K562 (cell line): Measurements from ENCODE around the gene GTPBP1. TPM values are rescaled to one million over a fixed set of nuclear protein-coding genes. Genes with fewer than 3 reads are reported as not detected.

Source experiments
- ATAC-seq: fragments of 200-7000 bp; cut with Tn5 transposase; 3 replicates; pipeline ENCODE4 v1.9.1; 2020; ENCODE audit warnings: moderate library complexity
- BruUV-seq: library from RNA; stranded (reverse); fragments of 400-500 nt; replicated peaks from 2 replicates; lab custom pipeline; 2021; lab: Mats Ljungman, UMichigan
- CTCF ChIA-PET: fragments of 300-600 bp; formaldehyde crosslinking; extraction: SDS; loops from one replicate; lab custom pipeline; 2021; ENCODE audit warnings: low intra/inter-chr PET ratio; lab: Yijun Ruan, JAX
- POLR2A ChIA-PET: fragments of 300-600, 350-650 bp; sonication (Branson Sonifier 250); formaldehyde crosslinking; extraction: SDS; loops from one replicate; lab custom pipeline; 2021; ENCODE audit warnings: antibody characterized with exemption, inconsistent platforms; lab: Yijun Ruan, JAX
- DNase-seq, 4 experiments: peaks; one replicate each; pipeline versions ENCODE4 v3.0.0 to v3.0.0-alpha.2; 2011 to 2018; ENCODE audit warnings: low spot score in 3 of 4, mixed read lengths in 3 of 4; ENCODE audit errors: extremely low read depth in 1 of 4
- FAIRE-seq: peaks from 2 replicates; lab custom pipeline; 2011; peaks lifted over from hg19 to GRCh38; lab: Jason Lieb, UNC
- H2AFZ ChIP-seq: 2 replicates; pipeline ENCODE4 v1.6.0; 2011; ENCODE audit warnings: low read depth, low read length, control low read depth, inconsistent platforms
- H3K27ac ChIP-seq: fragments of 200-600 bp; 3 replicates; pipeline ENCODE4 v1.8.0; 2011; ENCODE audit warnings: low read depth, mild to moderate bottlenecking, control low read depth, inconsistent platforms, low read length, moderate library complexity, mixed read lengths; ENCODE audit errors: extremely low read depth
- H3K27me3 ChIP-seq, 2 experiments: fragments of 300-600 bp in 1 of 2; 2 replicates in 1 of 2; 3 replicates in 1 of 2; pipeline versions ENCODE4 v1.6.0 to v1.8.0; 2011; ENCODE audit warnings: inconsistent platforms in 2 of 2, low read length in 2 of 2, mild to moderate bottlenecking in 1 of 2, mixed read lengths in 1 of 2, moderate library complexity in 1 of 2; ENCODE audit not compliant: control insufficient read depth in 2 of 2, insufficient read depth in 2 of 2
- H3K36me3 ChIP-seq: fragments of 300-600 bp; 3 replicates; pipeline ENCODE4 v1.8.0; 2011; ENCODE audit warnings: mild to moderate bottlenecking, low read length, inconsistent platforms; ENCODE audit not compliant: control insufficient read depth, insufficient read depth
- H3K4me1 ChIP-seq, 2 experiments: fragments of 200-600 bp in 1 of 2; replicated peaks in 1 of 2; 2 replicates in 1 of 2; 3 replicates in 1 of 2; pipeline versions ENCODE4 v1.5.1 to v1.8.0; 2011; ENCODE audit warnings: inconsistent platforms in 2 of 2, low read length in 2 of 2, mild to moderate bottlenecking in 1 of 2, mixed read lengths in 1 of 2, moderate library complexity in 1 of 2; ENCODE audit not compliant: control insufficient read depth in 2 of 2, insufficient read depth in 2 of 2
- H3K4me2 ChIP-seq: 2 replicates; pipeline ENCODE4 v1.6.1; 2011; ENCODE audit warnings: low read length, control low read depth, inconsistent platforms, mixed read lengths; ENCODE audit not compliant: insufficient read depth
- H3K4me3 ChIP-seq: fragments of 200-600 bp; sonication (generic), shearing (Covaris generic); 2 replicates; pipeline ENCODE4 v1.5.1; 2016; ENCODE audit warnings: control low read depth, inconsistent platforms
- H3K79me2 ChIP-seq: fragments of 200-600 bp; 3 replicates; pipeline ENCODE4 v1.8.0; 2011; ENCODE audit warnings: low read length, inconsistent platforms; ENCODE audit not compliant: control insufficient read depth, insufficient read depth
- H3K9ac ChIP-seq, 2 experiments: 2 replicates each; pipeline versions ENCODE4 v1.6.0 to v1.6.1; 2011; ENCODE audit warnings: low read depth in 2 of 2, low read length in 2 of 2, control low read depth in 1 of 2, inconsistent platforms in 1 of 2, mild to moderate bottlenecking in 1 of 2, mixed read lengths in 1 of 2; ENCODE audit not compliant: insufficient read depth in 1 of 2
- H3K9me1 ChIP-seq: one replicate; pipeline ENCODE4 v1.6.0; 2011; ENCODE audit warnings: inconsistent platforms, mild to moderate bottlenecking, low read length, moderate library complexity; ENCODE audit not compliant: control insufficient read depth, insufficient read depth
- H3K9me3 ChIP-seq: replicated peaks from 2 replicates; pipeline ENCODE4 v1.5.1; 2011; ENCODE audit warnings: low read depth, low read length, inconsistent platforms; ENCODE audit not compliant: control insufficient read depth, insufficient read depth
- H4K20me1 ChIP-seq: replicated peaks from 2 replicates; pipeline ENCODE4 v1.6.1; 2011; ENCODE audit warnings: low read length, inconsistent platforms, mixed read lengths; ENCODE audit not compliant: control insufficient read depth, insufficient read depth
- ARID1B ChIP-seq: fragments of 450-650 bp; IDR thresholded peaks from 2 replicates; pipeline ENCODE4 v1.6.1; 2016; ENCODE audit warnings: antibody characterized with exemption, mild to moderate bottlenecking, inconsistent platforms
- CREB1 ChIP-seq, 2 experiments: sonication (generic) in 1 of 2; formaldehyde crosslinking in 1 of 2; IDR thresholded peaks; 2 replicates each; pipeline versions ENCODE4 v1.6.1 to v1.8.0; 2012 to 2022; ENCODE audit warnings: inconsistent platforms in 1 of 2, mild to moderate bottlenecking in 1 of 2, missing genetic modification reagents in 1 of 2, moderate library complexity in 1 of 2
- CTCF ChIP-seq, 3 experiments: IDR thresholded peaks in 2 of 3; conservative IDR thresholded peaks in 1 of 3; 2 replicates each; pipeline ENCODE4 v1.5.1; 2011 to 2012; ENCODE audit warnings: low read length in 3 of 3, mild to moderate bottlenecking in 3 of 3, control low read depth in 2 of 3, improper control_type of control experiment in 1 of 3, inconsistent platforms in 1 of 3, low read depth in 1 of 3, mixed read lengths in 1 of 3, moderate library complexity in 1 of 3; ENCODE audit not compliant: insufficient read depth in 2 of 3
- IRF2 ChIP-seq: sonication (generic); formaldehyde crosslinking; IDR thresholded peaks from 2 replicates; pipeline ENCODE4 v1.8.1; 2022; ENCODE audit warnings: mild to moderate bottlenecking, missing genetic modification reagents
- JUND ChIP-seq, 2 experiments: IDR thresholded peaks; 2 replicates in 1 of 2; 3 replicates in 1 of 2; pipeline ENCODE4 v1.6.1; 2011; ENCODE audit warnings: borderline replicate concordance in 2 of 2, low read depth in 2 of 2, low read length in 2 of 2, improper control_type of control experiment in 1 of 2, missing biosample characterization in 1 of 2, missing genetic modification characterization in 1 of 2, missing genetic modification reagents in 1 of 2
- MCM5 ChIP-seq: fragments of 450-650 bp; IDR thresholded peaks from 2 replicates; pipeline ENCODE4 v1.6.1; 2016; ENCODE audit warnings: low read depth
- NR2C2 ChIP-seq, 2 experiments: fragments of 200-800 bp in 1 of 2; sonication (Bioruptor generic) in 1 of 2; sonication (generic) in 1 of 2; formaldehyde crosslinking in 1 of 2; IDR thresholded peaks; 2 replicates each; pipeline versions ENCODE4 v1.6.1 to v1.8.0; 2016 to 2022; ENCODE audit warnings: mild to moderate bottlenecking in 1 of 2, missing compliant biosample characterization in 1 of 2, missing genetic modification characterization in 1 of 2, missing genetic modification reagents in 1 of 2
- PURB ChIP-seq: sonication (generic); formaldehyde crosslinking; IDR thresholded peaks from 2 replicates; pipeline ENCODE4 v1.9.0; 2021; ENCODE audit warnings: low read depth, mild to moderate bottlenecking, missing genetic modification reagents
- RFX1 ChIP-seq: fragments of 450-650 bp; IDR thresholded peaks from 2 replicates; pipeline ENCODE4 v1.6.1; 2016; ENCODE audit warnings: mild to moderate bottlenecking, moderate library complexity
- SMAD4 ChIP-seq: fragments of 250-450 bp; sonication (Bioruptor Pico); conservative IDR thresholded peaks from 2 replicates; pipeline ENCODE4 v1.8.0; 2021; ENCODE audit warnings: inconsistent platforms, mild to moderate bottlenecking, moderate library complexity
- TFAP4 ChIP-seq: sonication (generic); formaldehyde crosslinking; IDR thresholded peaks from 2 replicates; pipeline ENCODE4 v1.8.0; 2022; ENCODE audit warnings: missing genetic modification reagents, mild to moderate bottlenecking, moderate library complexity, borderline replicate concordance
- WGBS: fragments of 100-300 bp; shearing (Covaris generic); methylation state at CpG from one replicate; pipeline ENCODE4 v1.1.6; 2016; ENCODE audit warnings: low coverage, mixed read lengths; ENCODE audit not compliant: insufficient coverage; ENCODE audit errors: missing lambda C conversion rate; 5-methylcytosine and 5-hydroxymethylcytosine counted together
- in situ Hi-C: fragments of 300-500 bp; cut with MboI; formaldehyde crosslinking; loops from 4 replicates; pipeline ENCODE4 v1.15.0; 2018; ENCODE audit warnings: inconsistent platforms, mixed read lengths
- intact Hi-C: fragments of 100-400 bp; cut with micrococcal nuclease; formaldehyde crosslinking; loops from 2 replicates; pipeline ENCODE4 v1.14.2; 2022
- polyA plus RNA-seq, 8 experiments: library from polyadenylated mRNA; depleted of rRNA in 4 of 8; stranded (reverse) in 5 of 8; unstranded in 3 of 8; fragments of >200 nt; fragmentation: Nextera tagmentation in 2 of 8; fragmentation: Illumina TruSeq in 1 of 8; extraction: Ambion mirVana in 2 of 8; extraction: Trizol in 1 of 8; gene quantifications; 2 replicates each; pipeline versions ENCODE4 v1.2.1 to v1.2.3, GENCODE V29; 2011 to 2014; ENCODE audit warnings: inconsistent platforms in 1 of 8, missing spikeins in 1 of 8
- total RNA-seq, 7 experiments: library from RNA; depleted of rRNA in 6 of 7; stranded (reverse); fragments of >200 nt in 6 of 7; fragmentation: Illumina TruSeq in 2 of 7; extraction: Trizol in 2 of 7; gene quantifications; 2 replicates each; pipeline versions ENCODE4 v1.2.1 to v1.2.3, GENCODE V29; 2011 to 2021; ENCODE audit warnings: low replicate concordance in 1 of 7

Gene GTPBP1
- total and polyA plus RNA-seq, 9 of the 15 experiments (the other 6 are each of a cell fraction or from before 2014, with no cell fraction given), result 0.83 to 53.2 (median 23.3) TPM

GRCh38 chr22:38717244-38717643 lies 11.5 kb downstream of the GTPBP1 start:
- peaks cover 44% of the 10 kb centered on the region for H3K79me2 ChIP-seq
- no peak overlapping the region for H3K9ac ChIP-seq
- H3K9me3 ChIP-seq, result no peaks in the 10 kb centered on the region
- ChIA-PET POLR2A (interaction anchor here (1.5 kb wide), 1 partner anchor 10 kb away, joined by 8 read pairs; no protein-coding TSS in a partner anchor), CTCF (no interaction called here)
- peaks cover 65% of the 10 kb centered on the region; the same call in 2 of the 3 replicates for H3K36me3 ChIP-seq
- H3K4me3 ChIP-seq, result no peak overlapping the region
- H3K4me1 ChIP-seq, result peaks cover 33 to 42% of the 10 kb centered on the region in 2 experiments; a peak in 4 of 5 replicates
- peaks cover 43% of the 10 kb centered on the region for H4K20me1 ChIP-seq
- in situ Hi-C loops (no loop called here), intact Hi-C loops (no loop called here)
- no peak overlapping the region for H3K4me2 ChIP-seq
- no peaks in the 10 kb centered on the region for H3K27me3 ChIP-seq
- ATAC-seq, result no peak
- 85% methylated on average over 5 of the region's 6 CpGs for WGBS
- H2AFZ ChIP-seq, result no peak overlapping the region
- DNase-seq, result no peak
- no peak for FAIRE-seq
- H3K27ac ChIP-seq, result no peak overlapping the region
- no peak for TF ChIP-seq NR2C2 (CRISPR knock-in tag; IDR thresholded peaks at IDR 0.05)
- TF ChIP-seq NR2C2 (tag; IDR thresholded peaks at IDR 0.05), result no peak
- no peak for TF ChIP-seq SMAD4 (CRISPR knock-in tag)
- no peak for TF ChIP-seq MCM5
- H3K9me1 ChIP-seq, result peaks cover 3% of the 10 kb centered on the region
- no TSS peak for BruUV-seq

- intact Hi-C loops, result no loop called here
- WGBS, result 76% methylated on average over 6 of the region's 6 CpGs
- Histone ChIP-seq H3K4me1 (peaks cover 22 to 32% of the 10 kb centered on the region in 2 experiments; a peak in 4 of 5 replicates), H3K4me2 (no peak overlapping the region), H3K27me3 (no peaks in the 10 kb centered on the region), H4K20me1 (peaks cover 33% of the 10 kb centered on the region), H3K79me2 (peaks cover 32% of the 10 kb centered on the region), H3K9ac (no peak overlapping the region), H3K9me1 (peaks cover 3% of the 10 kb centered on the region), H3K4me3 (no peak overlapping the region), H3K36me3 (peaks cover 70% of the 10 kb centered on the region; the same call in 2 of the 3 replicates), H2AFZ (no peak overlapping the region), H3K9me3 (no peaks in the 10 kb centered on the region), H3K27ac (no peak overlapping the region)
- ChIA-PET CTCF (no interaction called here), POLR2A (interaction anchor here (1.5 kb wide), 1 partner anchor 11 kb away, joined by 8 read pairs; no protein-coding TSS in a partner anchor)
- BruUV-seq, result no TSS peak
- in situ Hi-C loops, result no loop called here
- no peak for ATAC-seq
- no peak for FAIRE-seq
- no peak for DNase-seq
- TF ChIP-seq CTCF (IDR thresholded peaks at IDR 0.05 in 2 of 3, conservative IDR thresholded peaks at IDR 0.05 in 1 of 3; ENCODE audit: insufficient read depth in 2 of 3, low read depth in 1 of 3, low read length in 3 of 3) (peak in 2 of 3 experiments; percentile 6 to 18; a peak in 1 of 6 replicates), IRF2 (no peak), PURB (no peak), JUND (IDR thresholded peaks at IDR 0.05; ENCODE audit: borderline replicate concordance, low read depth, low read length) (0 out of 2 replicates have a peak, but pooled peaks have one; percentile 18), JUND (tag; IDR thresholded peaks at IDR 0.05; ENCODE audit: borderline replicate concordance, low read depth, low read length) (no peak), CREB1 (IDR thresholded peaks at IDR 0.05) (no peak), CREB1 (CRISPR knock-in tag; IDR thresholded peaks at IDR 0.05) (no peak), RFX1 (peak; percentile 33), ARID1B (no peak), TFAP4 (peak; percentile 25; the same call in 1 of the 2 replicates)
These were observed 12.7 kb downstream of the GTPBP1 start for GRCh38 chr22:38718414-38718813.
